HG03558 (cell line): ENCODE results near the gene ZNF185.
A peak's percentile ranks its signal among the peaks of the same experiment; 100 is the strongest.

Experiments
- ATAC-seq: cut with Tn5 transposase; IDR thresholded peaks from one replicate; pipeline ENCODE4 v1.9.1; 2021; ENCODE audit warnings: moderate number of reproducible peaks; ENCODE audit not compliant: unreplicated experiment; ENCODE audit errors: extremely low read depth

Gene ZNF185

DNA sequence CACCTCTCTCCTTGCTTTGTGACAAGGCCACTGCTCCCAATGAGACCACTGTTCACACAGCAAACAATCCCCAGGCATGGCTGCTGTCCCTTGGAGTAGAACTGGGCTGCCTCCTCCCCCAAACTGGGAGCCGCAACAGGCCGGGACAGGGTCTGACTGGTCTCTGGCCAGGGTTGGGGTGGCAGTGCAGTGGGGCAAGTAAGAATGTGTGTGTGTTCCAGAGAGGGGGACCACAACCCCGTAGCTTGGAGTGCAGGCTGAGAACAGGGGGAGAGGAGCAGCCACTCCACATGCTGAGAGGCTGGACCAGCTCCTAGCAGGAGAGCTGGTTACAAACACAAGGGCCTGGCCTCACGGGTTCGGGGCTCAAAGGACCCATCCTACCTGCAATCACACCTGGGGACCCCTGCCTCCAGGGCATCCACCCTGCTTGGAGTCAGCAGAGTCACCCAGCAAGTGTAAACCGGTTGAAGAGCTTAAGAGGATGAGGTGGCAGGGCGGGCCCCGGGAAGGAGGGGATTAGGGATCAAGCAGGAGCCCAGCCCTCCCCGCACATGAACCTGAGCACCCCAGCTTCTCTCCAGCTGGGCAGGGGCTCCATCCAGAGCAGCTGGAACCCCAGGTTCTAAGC is 3.8 kb upstream of the ZNF185 start:
- ATAC-seq, result no peak

DNA sequence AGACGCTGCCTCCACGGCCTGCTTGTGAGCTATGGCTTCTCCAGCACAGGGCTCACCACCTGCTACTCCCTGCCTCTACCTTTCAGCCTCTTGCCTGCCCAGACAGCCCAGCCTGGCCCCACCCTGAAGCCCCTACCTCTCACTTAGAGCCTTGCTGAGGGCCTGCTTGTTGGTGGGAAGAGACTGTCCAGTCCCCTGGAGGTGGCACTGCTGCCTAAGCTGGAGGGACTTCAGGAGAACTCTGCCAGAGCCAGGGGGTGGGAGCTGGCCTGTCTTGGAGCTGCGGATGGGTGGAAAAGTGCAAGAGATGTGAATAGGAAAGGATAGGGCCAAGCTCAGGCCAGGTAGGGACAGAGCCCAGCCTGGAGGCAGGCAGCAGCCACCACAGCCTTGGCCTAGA is 2.7 kb upstream of the ZNF185 start:
- ATAC-seq, result no peak

DNA sequence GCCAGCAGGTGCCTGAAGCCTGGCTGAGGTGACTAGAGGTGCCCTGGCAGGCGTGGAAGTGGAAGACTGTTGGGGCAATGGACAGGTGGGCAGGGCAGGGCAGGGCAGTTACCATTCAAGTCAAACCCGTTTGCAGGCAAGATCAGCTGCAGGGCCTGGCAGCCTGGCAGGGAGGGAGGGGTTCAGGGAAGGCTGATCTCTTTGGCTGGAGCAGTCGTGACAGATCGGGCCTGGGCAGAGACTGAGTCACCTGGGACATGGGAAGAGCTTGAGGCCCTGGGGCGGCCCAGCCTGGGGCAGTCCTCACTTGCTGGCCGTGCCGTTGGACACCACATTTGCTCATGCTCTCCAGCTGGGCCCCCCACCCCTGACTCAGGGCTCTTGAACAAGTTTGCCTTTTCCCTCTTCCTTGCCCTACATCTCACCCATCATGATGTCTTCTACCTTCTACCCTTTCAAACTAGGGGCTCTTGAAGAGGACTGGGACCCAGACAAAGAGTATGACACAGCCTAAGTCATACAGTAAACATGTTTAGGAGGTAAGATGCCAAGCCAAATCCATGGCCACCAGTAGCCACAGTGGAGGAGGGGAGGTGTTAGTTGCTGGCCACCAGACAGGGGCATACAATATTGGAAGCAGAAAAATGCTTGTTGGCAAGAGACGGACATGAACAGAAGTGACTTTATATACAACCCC is 2.0 kb upstream of the ZNF185 start:
- ATAC-seq, result no peak

DNA sequence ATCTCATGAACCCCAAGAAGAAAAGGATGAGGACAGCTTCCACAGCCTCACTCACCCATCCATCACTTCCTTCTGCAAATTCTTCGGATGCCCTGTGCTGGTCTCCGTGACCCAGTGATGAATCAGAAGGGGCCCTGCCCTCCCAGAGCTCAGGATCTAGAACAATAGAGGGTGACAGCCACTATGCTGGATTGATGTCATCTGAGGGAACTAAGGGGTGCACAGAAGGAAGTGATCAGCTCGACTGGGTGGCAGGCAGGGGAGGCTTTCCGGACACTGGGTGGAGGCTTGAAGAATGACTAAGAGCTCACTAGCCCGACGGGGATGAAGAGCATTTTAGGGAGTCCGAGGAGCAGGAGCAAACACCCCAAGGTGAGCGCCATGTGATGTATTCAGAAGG is 1.4 kb upstream of the ZNF185 start:
- no peak for ATAC-seq

DNA sequence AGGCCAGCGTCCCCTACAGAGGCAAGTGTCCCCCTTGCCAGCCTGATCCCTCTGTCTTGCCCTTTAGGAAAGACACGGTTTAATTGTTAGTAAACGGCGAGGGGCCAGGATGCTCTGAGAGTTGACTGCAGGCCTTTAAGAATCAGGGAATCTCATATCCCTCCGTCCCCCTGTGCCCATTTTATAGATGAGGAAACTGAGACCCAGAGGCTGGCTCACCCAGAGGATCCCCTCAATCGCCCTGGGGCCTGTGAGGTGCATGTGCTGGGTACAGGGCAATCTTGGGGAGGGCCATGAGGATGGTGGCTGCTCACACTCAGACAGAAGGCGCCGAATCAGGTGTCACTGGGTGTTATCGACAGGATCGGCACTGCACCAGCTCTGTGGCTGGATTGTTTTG is 575 bp downstream of the ZNF185 start:
- no peak for ATAC-seq

DNA sequence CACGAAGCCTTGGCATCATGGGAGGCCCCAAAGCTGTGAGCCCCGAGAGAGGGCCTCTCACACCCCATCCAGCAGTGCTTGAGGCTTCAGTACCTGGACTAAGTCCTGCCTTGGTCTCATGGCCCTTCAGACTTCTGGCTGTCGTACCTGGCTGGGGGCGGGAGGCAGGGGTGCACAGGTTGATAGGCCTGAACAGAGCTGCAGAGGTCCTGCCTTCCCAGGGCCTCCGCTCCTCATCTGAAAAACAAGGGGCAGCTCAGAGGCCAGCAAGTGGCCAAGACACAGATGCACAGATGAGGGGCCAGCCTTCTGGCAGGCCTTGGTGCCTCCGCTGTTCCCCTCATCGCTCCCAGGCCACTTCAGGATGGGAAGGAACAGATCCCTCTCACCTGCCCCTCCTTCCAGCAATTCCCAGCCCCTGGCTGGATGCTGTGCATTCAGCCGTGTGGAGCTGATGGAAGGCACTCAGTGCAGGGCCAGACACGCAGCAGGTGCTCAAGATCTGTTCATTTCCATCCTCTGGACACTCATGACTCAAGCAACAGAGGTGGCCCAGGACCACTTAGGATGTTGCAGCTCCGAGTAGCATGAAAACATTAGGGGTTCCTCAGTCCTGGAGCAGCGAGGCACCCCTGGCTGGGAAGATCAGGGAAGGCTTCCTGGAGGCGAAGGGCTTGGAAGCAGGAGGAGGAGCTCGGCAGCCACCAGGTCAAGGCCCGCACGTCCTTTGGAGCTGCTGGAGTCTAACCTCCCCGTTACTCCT is 1.4 kb downstream of the ZNF185 start:
- ATAC-seq, result no peak

DNA sequence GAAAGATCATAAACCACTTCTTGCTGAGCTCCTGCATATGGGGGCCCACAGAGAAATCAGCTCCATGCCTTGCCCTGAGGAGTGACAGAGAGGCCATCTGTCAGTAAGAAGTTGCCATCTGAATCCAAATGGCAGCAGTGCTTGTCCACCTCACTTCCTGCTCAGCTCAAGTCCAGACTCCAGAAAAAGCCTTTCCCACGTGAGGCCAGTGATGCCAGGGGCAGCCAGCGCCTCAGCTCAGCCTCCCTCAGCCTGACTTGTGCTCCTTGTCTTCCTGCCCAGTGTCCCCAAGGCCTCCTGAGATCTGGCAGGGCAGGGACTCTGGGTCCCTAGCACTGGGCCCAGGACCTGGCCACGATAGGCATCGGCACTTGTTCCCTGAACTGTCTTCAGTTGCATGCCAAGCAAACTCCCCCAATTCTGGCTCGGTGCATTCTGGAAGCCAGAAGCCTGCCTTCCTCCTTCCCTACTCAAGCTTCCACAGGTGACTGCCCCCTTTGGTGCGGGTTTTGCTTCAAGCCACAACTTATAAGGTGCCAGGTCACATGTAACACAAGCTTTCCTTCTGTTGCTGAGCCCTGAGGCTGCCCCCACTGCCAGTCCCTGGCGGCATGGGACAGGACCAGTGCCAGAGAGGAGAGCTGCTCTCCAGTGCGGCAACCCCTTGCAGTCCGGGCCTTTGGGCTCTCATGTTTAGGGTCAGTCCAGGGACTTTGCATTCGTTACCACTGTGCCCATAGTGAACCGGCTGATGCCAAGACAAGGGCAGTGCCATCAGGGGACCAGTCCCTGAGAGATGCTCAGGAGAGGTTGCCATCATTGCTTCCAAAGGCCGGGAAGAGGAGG is 2.2 kb downstream of the ZNF185 start:
- ATAC-seq, result no peak

DNA sequence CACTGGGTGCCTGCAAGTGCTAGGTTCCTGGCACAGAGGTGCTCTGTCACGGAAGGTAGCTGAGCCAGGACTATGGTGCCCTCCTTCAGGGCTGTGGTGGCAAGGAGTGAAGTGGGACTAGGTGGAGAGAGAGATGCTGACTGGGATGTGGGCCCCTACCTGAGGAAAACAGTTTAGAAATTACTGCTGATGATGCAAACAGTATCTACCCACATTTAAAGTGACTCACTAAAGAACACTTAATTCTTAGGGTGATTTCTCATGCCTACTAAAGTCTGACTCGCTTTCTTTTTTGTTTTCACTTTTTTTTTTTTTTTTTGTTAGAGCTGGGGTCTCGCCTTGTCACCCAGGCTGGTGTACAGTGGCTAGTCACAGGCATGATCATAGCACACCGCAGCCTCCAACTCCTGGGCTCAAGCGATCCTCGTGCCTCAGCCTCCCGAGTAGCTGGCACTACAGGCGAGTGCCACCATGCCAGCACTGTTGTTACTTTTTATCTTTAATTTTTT is 3.1 kb downstream of the ZNF185 start:
- no peak for ATAC-seq

DNA sequence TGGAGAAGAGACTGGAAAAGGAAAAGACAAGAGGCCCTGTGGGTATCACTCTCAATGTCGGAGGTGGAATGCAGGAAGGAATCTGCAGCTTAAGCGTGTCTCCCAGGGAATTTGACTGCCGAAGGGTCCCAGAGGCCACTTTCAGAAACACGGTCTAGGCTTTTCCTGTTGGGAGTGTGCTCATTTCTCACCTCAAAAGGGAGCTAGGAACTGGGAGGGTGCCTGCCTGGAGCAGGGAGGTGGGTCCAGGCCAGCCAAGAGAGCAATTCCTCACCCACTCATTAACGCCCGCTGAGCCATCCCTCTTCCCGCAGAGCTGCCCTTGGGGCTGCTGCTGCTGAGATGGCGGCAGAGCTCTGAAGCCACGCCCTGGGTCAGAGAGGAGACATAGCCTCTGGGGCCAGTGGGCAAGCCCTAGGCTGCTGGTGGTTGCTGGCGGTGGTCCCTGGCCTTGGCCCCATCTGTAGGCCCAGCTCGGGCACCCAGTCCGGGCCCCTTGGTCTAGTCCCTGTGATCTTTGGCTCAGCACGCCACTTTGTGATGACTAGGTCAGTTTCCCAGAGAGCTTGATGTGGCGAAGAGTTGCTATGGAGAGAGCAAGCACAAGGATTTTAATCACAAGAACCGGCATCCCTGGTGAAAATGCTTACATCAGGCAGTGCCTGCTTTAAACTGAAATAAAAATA is 4.1 kb downstream of the ZNF185 start:
- ATAC-seq, result no peak

DNA sequence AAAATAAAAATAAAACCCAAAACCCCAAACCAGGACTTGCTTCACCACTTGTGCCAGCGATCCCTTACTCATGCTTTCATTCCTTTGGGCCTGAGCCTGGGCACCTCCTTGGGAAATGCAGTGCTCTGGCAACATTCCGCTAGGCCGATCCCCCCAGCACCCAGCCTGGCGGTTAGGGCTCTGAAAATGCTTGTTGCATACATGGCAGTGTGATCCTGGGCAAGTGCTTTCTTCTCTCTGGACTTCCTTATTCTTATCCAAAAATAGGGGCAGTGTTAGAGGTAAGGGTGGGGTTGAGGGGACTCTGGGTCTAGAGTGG is 4.6 kb downstream of the ZNF185 start:
- no peak for ATAC-seq

DNA sequence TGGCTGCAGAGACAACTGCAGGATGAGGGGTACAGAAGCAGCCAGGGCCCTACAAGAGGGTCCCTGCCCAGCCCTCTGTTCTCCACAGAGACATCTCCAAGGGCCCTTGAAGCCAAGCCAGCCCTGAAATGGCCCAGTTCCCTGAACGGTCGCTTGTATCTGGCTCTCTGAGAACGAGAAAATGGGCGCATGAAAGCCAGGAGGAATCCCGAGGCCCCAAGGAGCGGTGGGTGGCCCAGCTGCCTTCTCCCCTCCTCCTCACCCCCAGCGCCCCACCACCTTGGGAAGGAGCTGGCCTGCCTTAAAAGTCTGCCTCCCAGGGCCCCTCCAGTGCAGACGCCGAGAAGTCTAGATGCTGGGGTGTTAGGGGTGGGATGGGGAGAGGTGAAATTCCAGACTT is 5.7 kb downstream of the ZNF185 start:
- ATAC-seq, result no peak

DNA sequence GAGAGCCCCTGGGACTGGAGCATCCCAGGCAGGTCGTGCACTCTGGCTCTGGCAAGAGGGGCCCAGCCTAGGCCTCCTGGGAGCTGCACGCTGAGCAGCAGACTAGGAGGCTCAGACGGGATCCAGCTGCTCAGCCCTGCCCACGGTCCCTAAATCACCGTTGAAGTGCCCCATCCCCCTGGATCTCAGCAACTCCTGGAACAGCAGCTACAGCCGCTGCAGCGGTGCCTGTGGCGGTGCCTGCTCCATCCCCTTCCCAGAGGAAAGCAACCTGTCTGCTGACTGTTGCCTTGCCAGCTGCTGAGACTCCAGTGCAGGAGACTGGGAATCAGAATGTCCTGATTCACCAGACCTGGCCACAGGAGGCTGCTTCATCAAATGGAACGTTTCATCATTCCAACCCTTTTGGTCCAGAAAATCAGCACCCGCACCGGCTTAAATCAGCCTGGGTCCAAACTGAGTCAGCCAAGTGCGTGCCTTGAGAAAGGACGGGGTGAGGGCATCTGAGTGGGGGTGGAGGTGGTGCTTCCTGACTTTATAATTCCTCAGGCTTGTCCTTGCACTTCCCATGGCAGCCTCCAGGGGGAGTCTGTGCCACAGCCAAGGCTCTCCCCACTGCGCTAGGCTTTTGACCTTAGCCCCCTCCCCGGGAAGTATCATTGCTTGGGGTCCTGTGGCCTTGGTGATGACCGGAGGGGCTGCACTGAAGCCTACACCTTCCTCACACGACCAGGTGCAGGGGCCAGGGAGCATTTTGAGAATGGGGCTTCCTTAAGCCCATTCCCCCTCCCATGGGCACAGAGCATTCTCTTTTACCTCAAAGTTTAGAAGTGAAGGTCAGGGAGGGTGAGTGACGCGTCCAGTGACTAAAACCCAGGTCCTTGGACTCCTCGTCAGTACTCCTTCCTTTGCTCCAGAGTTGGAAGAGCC is 6.5 kb downstream of the ZNF185 start:
- ATAC-seq, result no peak

DNA sequence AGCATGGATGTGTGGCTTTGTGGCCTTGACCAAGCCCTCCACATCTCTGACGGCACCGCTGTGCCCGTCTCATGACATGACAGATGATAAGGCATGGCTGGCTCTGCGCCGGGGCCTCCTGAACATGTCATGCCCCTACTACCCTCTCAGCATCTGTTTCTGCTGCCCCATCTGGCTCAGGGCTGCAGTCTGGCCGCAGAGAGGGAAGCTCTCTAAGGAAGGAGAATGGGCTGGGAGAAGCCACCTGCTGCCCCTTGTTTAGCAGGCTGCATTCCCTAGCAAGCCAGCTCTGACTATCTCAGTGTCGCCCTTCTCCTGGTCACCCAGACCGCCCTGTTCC is 7.2 kb downstream of the ZNF185 start:
- ATAC-seq, result no peak

DNA sequence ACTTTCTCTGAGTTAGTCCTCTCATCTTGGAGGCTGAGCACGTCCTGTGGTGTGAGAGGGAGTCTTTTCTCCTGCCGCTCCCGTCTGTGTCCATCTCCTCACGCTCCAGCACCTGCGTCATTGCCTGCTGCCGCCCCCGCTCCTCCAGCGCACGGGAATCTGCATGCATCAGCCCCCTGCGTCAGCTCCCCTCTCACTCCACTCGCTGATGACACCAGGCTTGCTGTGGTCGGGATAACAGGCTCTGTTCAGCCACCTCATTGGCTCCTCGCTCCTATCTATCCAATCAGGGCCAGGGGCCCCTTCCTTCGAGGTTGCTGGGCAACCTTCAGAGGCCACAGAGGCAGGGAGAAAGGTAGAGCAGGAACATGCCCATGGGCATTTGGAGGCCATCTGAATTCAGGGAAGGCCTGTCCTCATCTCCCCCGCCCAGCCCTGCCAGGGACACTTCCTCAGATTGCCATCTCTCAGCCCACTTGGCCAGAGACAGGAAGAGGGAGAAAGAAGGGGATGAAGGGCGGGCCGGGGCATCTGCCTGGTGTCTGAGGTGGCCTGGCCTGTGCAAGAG is 9.3 kb downstream of the ZNF185 start:
- ATAC-seq, result no peak

DNA sequence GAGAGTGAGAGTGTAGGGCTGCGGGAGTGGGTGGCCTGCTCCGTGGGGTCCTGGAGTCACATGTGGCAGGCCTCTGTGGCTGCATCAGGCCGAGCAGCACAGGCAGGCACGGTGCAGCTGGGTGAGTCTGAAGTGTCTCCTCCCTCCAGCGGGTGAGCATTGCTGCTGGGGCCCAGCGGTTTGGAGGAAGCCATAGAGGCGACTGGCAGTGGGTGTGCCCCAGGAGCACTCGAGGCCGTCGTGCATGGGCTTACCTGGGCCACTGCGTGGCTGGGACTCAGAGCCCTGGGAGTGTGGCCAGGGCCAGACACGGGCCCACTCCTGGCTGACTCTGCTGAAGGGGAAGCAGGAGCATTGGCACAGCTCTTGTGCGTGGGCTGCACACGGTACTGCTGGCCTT is 10.6 kb downstream of the ZNF185 start:
- ATAC-seq, result no peak

DNA sequence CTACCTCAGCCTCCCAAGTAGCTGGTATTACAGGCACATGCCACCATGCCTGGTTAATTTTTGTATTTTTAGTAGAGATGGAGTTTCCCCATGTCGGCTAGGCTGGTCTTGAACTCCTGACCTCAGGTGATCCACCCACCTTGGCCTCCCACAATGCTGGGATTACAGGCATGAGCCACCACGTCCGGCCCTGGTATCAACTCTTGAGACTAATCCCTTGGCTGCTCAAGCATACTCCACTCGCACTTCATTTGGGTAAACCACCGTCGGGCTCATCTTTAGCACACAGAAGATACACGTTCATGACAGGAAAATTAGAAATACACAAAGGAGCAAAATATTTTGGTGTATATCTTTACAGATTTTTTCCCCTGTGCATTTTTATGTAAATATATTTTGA is 12.2 kb downstream of the ZNF185 start:
- ATAC-seq, result peak; percentile 66

DNA sequence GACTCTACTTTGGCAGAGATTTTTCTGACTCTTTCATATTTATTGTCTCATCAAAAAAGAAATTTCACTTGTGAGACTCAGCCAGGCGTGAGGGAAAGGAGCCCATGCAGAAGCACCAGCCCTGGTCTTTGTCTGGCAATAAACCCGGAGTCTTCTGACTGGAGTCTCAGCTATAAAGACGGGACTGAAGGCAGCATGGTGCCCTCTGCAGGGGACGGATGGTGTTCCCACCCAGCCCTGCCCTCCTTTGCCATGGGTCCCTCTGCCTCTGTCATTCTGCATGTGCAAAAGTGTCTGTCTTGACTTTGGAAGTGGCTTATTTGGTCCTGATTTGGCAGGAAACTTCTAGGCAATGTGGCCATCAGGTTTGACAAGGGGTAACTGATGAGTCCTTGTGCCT is 14.2 kb downstream of the ZNF185 start:
- ATAC-seq, result no peak

DNA sequence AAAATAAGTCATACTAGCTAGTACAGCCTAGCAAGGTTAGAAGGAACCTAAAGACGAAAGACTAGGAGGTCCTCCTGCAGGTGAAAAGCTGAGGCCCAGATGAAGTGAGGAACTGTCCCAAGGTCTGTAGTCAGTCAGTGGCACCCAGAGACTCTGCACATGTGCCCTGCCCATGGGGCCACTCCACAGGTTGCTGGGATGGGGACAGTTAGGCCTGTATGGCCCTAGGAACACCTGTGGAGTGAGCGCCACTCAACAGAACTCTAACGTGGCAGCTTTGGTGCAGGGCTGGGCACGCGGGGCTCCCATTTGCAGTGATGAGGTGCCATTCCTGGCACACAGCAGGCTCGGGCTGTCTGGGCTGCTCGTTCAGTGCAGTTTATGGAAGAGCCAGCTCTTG is 14.8 kb downstream of the ZNF185 start:
- ATAC-seq, result no peak

DNA sequence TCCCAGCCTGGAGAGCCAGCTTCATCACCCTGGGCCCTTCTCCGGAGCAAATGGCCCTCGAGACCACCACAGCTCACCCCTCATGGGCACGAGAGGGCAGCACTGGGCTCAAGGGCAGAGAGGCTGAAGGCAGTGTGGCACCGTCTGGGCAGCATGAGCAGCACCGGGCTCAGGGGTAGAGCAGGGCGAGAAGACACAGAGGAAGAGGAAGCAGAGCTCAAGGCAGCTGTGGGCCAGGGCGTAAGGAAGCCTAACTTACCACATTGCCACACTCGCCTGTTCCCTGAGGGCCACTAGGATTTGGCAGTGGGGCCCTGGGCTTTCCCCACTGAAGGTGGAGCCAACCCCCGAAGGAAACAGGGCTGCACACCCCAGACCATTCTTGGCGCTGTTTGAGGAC is 15.5 kb downstream of the ZNF185 start:
- no peak for ATAC-seq
